Endothelial cell of hepatic sinusoid (primary cell): ENCODE measurements around the gene OR2B2.

Source experiments
- in situ Hi-C: cut with HindIII; loops from 2 replicates; pipeline ENCODE4 v1.10.0; 2017; ENCODE audit warnings: low sequenced_read_pairs

OR2B2 gene

DNA sequence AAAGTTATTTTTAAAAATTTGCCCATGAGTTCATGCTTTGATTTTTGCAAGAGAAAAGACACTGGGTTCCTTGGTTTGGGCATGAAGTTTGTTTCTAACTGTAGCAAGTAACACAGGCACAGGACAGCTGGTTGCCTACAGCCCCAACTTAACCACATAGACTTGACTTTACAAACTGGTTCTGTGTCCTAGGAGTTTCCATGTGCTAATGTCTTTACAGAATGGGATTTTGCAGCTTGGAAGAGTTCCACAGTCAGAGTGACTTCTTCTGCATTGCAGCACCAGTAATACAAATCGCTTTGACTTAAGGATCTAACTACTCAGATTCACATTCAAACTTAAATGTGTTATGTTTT, 44.3 kb downstream of the OR2B2 start:
- in situ Hi-C loops: no loop called here

DNA sequence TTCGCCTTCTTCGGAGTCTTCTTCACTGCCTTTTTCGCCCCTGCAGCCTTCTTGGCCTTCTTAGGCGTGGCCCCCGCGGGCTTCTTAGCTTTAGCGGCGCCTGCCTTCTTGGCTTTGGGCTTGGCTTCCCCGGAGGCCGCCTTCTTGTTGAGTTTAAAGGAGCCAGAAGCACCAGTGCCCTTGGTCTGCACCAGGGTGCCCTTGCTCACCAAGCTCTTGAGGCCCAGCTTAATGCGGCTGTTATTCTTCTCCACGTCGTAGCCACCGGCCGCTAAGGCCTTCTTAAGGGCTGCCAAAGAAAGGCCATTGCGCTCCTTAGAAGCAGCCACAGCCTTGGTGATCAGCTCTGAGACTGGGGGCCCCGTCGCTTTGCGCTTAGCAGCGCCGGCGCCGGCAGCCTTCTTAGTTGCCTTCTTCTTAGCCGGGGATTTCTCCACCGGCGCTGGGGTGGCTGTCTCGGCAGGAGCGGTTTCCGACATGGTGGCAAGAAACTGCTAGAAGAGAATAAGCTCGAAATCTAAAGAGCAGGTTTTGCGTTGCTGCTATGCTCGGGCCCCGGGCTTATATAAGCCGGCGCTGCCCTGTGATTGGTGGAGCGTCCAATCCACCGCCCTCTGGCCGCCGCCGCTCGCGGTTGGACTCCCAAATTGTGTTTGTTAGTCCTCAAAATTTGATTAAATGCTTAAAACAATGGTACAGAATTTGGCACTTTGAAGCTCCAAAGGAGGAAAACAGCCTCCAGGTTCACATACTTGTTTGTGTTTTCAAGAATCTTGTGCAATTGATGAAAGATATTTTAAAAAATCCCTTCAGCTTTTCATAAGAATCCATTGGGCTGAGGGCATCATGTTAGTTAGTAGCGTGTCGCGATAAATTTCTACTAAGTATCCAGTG, 44.9 kb downstream of the OR2B2 start:
- in situ Hi-C loops: no loop called here

DNA sequence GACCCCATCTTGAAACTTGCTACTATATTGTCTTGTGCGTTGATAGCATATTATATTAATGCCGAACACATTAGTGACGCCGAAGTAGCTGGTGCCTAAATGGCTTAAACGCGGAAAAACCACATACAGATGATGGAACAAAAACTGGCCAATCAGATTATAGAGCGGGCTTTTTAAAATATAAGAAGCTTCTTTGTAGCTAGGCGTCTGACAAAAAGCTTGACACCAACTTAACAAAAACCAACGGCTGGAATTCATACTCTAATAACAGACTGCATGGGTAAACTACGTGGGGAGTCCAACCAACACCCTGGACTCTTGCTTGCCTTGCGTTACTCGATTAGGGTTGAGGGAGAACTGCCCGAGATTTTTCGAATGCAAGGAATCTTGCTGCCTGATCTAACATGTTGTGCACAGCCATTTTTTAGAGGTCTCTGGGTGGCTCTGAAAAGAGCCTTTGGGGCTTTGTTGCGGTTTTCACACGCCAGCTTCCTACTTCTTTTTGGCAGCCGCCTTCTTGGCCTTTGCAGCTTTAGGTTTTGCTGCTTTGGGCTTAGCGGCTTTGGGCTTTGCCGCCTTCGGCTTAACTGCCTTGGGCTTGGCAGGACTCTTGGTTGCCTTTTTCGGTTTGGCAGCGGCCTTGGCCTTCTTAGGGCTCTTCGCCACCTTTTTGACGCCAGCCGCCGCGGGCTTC, 45.7 kb downstream of the OR2B2 start:
- in situ Hi-C loops: no loop called here

DNA sequence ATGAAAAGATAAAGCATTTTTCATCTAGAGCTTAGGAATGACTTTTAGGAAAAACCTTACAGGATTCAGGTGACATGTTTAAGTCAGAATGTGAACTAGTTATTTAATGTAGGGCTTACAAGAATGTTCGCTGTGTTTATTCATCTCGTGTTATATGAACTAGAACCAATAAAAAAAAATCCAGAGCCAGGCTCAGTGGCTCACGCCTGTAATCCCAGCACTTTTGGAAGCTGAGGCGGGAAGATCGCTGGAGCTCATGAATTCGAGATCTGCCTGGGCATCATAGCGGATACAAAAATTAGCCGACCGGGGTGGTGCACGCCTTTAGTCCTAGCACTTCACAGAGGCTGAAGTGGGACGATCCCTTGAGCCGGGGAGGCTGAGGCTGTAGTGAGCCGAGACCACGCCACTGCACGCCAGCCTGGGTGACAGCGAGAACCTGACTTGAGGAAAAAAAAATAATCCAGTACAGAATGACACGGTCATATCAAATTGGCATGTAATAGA, 46.3 kb downstream of the OR2B2 start:
- in situ Hi-C loops: no loop called here

DNA sequence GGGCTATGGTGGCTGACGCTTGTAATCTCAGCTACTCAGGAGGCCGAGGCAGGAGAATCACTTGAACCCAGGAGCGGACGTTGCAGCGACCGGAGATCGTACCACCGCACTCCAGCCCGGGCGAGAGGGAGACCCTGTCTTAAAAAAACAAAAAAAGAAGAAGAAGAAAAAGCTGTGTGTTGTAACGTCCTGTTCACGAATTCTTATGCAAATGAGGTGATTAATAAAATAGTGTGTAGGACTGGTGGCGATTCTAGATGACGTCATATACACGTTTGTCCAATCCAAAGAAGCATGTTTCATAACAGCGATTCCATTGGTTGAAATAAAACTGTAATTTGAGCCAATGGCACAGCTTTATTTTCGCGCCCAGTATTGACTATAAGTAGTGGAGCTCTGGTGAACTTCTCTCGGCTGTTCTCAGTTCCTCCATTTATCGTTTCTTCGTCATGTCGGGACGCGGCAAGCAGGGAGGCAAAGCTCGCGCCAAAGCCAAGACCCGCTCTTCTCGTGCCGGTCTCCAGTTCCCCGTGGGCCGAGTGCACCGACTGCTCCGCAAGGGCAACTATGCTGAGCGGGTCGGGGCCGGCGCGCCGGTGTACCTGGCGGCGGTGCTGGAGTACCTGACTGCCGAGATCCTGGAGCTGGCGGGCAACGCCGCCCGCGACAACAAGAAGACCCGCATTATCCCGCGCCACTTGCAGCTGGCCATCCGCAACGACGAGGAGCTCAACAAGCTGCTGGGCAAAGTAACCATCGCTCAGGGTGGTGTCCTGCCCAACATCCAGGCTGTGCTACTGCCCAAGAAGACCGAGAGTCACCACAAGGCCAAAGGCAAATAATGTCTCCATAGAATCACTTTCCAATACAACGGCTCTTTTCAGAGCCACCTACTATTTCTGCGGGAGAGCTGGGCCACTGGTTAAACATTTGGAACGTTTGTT, 47.0 kb downstream of the OR2B2 start:
- in situ Hi-C loops: no loop called here

DNA sequence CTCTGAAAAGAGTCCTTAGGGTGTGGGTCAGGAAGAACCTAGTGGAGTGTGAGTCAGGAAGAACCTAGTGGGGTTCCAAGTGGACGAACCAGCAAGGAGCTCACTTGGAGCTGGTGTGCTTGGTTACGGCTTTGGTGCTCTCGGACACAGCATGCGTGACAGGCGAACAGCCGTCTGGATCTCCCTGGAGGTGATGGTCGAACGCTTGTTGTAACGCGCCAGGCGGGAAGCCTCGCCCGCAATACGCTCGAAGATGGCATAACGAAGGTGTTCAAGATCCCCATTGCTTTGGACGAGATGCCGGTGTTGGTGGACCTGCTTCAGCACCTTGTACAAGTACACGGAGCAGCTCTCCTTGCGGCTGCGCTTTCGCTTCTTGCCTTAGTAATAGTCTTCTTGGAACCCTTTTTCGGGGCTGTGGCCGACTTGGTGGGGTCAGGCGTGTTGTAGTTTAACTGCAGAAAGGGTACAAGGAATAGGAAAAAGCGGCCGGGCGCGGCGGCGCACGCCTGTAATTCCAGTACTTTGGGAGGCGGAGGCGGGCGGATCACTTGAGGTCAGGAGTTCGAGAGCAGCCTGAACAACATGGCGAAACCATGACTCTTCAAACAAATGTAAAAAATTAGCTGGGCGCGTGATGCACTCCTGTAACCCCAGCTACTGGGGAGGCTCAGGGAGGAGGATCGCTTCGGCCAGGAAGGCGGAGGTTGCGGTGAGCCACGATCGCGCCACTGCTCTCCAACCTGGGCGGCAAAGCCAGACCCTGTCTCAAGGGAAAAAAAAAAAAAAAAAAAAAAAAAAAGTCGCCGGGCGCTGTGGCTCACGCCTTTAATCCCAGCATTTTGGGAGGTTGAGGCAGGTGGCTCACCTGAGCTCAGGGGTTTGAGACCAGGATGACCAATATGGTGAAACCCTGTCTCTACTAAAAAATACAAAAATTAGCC, 48.0 kb downstream of the OR2B2 start:
- in situ Hi-C loops: no loop called here

DNA sequence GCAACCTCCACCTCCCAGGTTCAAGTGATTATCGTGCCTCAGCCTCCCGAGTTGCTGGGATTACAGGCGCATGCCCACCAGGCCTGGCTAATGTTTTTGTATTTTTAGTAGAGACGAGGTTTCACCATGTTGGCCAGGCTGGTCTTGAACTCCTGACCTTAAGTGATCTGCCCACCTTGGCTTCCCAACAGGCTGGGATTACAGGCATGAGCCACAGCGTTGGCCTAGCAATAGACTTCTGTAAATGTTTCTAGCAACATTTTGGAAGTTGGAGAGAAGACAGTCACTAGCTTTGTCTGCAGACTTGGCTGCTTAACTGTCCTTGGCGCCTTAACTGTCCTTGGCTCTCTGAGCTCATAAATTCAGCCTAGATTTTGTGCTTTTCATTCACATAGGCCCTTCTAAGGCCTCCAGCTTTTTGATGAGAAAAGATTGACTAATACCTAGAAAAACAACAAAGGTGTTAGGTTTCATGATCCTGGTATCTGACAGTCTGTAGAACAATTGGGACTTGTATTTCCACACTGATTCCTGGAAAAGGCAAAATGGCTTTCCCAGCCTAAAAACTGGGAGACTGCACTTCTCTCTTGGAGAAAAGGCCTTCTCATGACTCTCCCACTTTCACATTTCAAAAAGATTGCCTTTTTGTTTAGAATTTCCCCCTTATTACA, 49.7 kb downstream of the OR2B2 start:
- in situ Hi-C loops: no loop called here

DNA sequence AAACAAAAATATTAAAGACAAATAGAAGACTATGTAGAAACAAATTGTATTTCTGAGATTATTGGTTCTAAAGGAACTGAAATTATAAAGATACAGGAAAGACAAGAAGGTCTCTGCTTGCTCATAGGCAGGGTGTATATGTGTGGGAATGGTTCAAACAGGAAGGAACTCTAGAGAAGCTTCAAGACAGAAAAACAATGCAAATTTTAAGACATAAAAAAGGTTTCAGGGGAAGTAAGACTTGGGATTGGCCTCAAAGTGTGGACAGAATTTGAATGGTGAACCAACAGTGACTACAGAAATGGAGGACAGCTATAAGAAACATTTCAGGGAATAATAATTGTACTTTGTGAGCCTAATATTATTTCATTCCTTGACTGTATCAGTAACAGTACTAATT, 50.3 kb downstream of the OR2B2 start:
- in situ Hi-C loops: no loop called here

DNA sequence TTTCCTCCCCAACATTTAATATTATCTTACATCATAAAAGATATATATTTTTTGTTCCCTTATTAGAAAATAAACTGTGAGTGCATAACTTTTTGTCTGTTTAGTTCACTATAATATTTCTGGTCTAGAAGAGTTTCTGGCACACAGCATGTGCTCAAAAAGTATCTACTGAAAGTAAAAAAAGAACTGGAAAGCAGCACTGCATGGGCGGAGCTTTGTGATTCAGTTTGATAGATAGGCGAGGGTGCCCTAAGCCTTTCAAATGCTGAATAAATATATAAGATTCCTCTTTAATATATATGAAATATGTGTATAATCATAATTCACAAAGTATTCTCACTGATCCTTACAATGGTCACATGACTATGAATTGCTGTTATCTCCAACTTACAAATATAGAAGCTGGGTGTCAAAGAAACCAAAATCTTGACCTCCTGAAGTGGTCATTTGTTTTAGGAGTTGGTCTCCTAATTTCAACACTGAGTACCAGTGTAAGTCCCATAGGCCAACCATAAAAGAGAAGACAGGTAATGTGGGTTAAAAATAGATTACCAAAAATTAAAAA, 50.8 kb downstream of the OR2B2 start:
- in situ Hi-C loops: no loop called here
